IMR-90 (cell line): ENCODE measurements around the gene COL6A3.

ENCODE experiments used
- CEBPB ChIP-seq: IDR thresholded peaks from 2 replicates; pipeline ENCODE4 v1.6.1; 2012; ENCODE audit warnings: low read depth, low read length, improper control_type of control experiment
- CTCF ChIP-seq: conservative IDR thresholded peaks from 2 replicates; pipeline ENCODE4 v1.5.1; 2012; ENCODE audit warnings: mild to moderate bottlenecking, low read depth, low read length, improper control_type of control experiment
- MAFK ChIP-seq: IDR thresholded peaks from 2 replicates; pipeline ENCODE4 v1.6.1; 2012; ENCODE audit warnings: low read depth, low read length, improper control_type of control experiment
- POLR2A ChIP-seq: IDR thresholded peaks from 2 replicates; pipeline ENCODE4 v1.6.1; 2012; ENCODE audit warnings: mild to moderate bottlenecking, low read depth, low read length
- RAD21 ChIP-seq: IDR thresholded peaks from 2 replicates; pipeline ENCODE4 v1.6.1; 2012; ENCODE audit warnings: low read length, improper control_type of control experiment

- no peak for TF ChIP-seq MAFK
- no peak for TF ChIP-seq CTCF
- TF ChIP-seq RAD21: no peak
- no peak for TF ChIP-seq CEBPB
- no peak for TF ChIP-seq POLR2A
Measured at GRCh38 chr2:237404413-237404812, 9.6 kb downstream of the COL6A3 start.
